Body of pancreas (tissue), 4 donors: ENCODE data around the gene UNC80. TPM values are rescaled to one million over a fixed set of nuclear protein-coding genes. Genes with fewer than 3 reads are reported as not detected.

Source experiments
- ATAC-seq: fragments of 150-250 bp; one replicate; pipeline ENCODE4 v1.9.1; 2016
- DNase-seq, 4 donors: peaks; one replicate each; pipeline ENCODE4 v3.0.0-alpha.2; 2019
- H3K27ac ChIP-seq, 4 donors: fragments of 200-600 bp; sonication (generic); 1 replicate in 3 of 4; 2 replicates in 1 of 4; pipeline versions ENCODE4 v1.5.1 to v1.6.1; 2016 to 2019; ENCODE audit warnings: mild to moderate bottlenecking in 1 of 4, mixed read lengths in 1 of 4, moderate library complexity in 1 of 4
- H3K27me3 ChIP-seq, 2 donors: fragments of 200-600 bp; sonication (generic); one replicate each; pipeline ENCODE4 v1.6.0; 2016; ENCODE audit warnings: mild to moderate bottlenecking in 1 of 2
- H3K36me3 ChIP-seq, 2 donors: fragments of 200-600 bp; sonication (generic); replicated peaks in 1 of 2; 2 replicates each; pipeline ENCODE4 v1.5.1; 2016; ENCODE audit warnings: low read depth in 2 of 2; ENCODE audit not compliant: insufficient read depth in 1 of 2
- H3K4me1 ChIP-seq: fragments of 200-600 bp; sonication (generic); one replicate; pipeline ENCODE4 v1.6.0; 2016
- H3K4me3 ChIP-seq, 2 donors: fragments of 200-600 bp; sonication (generic); 1 replicate in 1 of 2; 2 replicates in 1 of 2; pipeline ENCODE4 v1.5.1; 2016 to 2019
- H3K9me3 ChIP-seq, 3 donors: fragments of 200-600 bp; sonication (generic); 1 replicate in 2 of 3; 2 replicates in 1 of 3; pipeline ENCODE4 v1.5.1; 2016
- CTCF ChIP-seq, 7 experiments: fragments of 450-650 bp in 4 of 7; fragments of 200-600 bp in 3 of 7; sonication (generic) in 3 of 7; IDR thresholded peaks; one replicate each; pipeline ENCODE4 v1.5.1; 2016 to 2019; ENCODE audit warnings: antibody characterized with exemption in 7 of 7
- POLR2A ChIP-seq, 3 donors: fragments of 450-650 bp; IDR thresholded peaks; one replicate each; pipeline ENCODE4 v1.6.1; 2016; ENCODE audit warnings: antibody characterized with exemption in 3 of 3, mild to moderate bottlenecking in 2 of 3
- WGBS, 2 donors: methylation state at CpG; one replicate each; pipeline ENCODE4 v1.1.5; 2017; 5-methylcytosine and 5-hydroxymethylcytosine counted together
- intact Hi-C: fragments of 100-400 bp; cut with DNase I; formaldehyde crosslinking; loops from one replicate; pipeline ENCODE4 v1.15.1; 2023
- total RNA-seq, 2 donors: library from RNA; depleted of rRNA; stranded (reverse); fragments of >200 nt; gene quantifications; one replicate each; pipeline ENCODE4 v1.1.0, GENCODE V29; 2016

Gene UNC80
- total RNA-seq, 2 donors from 2014 or later, result 1.8 to 4.0 TPM

- no peaks in the 10 kb centered on the region for H3K27me3 ChIP-seq
- H3K9me3 ChIP-seq, result no peaks in the 10 kb centered on the region
- TF ChIP-seq POLR2A (IDR thresholded peaks at IDR 0.05) (no peak), CTCF (IDR thresholded peaks at IDR 0.05) (no peak)
- DNase-seq (no peak), ATAC-seq (no peak)
- H3K27ac ChIP-seq, result no peak overlapping the region
- no peak overlapping the region for H3K4me3 ChIP-seq
- WGBS, 2 donors, result 26 to 45% methylated on average over 1 of the region's 1 CpG
- no peaks in the 10 kb centered on the region for H3K36me3 ChIP-seq
- intact Hi-C loops, result no loop called here
- no peaks in the 10 kb centered on the region for H3K4me1 ChIP-seq
These were observed 33.7 kb downstream of the UNC80 start for GRCh38 chr2:209805351-209805750.

GRCh38 chr2:209806318-209806717 lies 34.7 kb downstream of the UNC80 start:
- intact Hi-C loops, result no loop called here
- TF ChIP-seq CTCF (IDR thresholded peaks at IDR 0.05), result no peak
- TF ChIP-seq POLR2A (IDR thresholded peaks at IDR 0.05), result no peak
- no peaks in the 10 kb centered on the region for H3K36me3 ChIP-seq

GRCh38 chr2:209808521-209808920 lies 36.9 kb downstream of the UNC80 start:
- TF ChIP-seq CTCF (IDR thresholded peaks at IDR 0.05) (no peak), POLR2A (IDR thresholded peaks at IDR 0.05) (no peak)
- Histone ChIP-seq H3K36me3 (no peaks in the 10 kb centered on the region), H3K9me3 (no peaks in the 10 kb centered on the region), H3K4me1 (no peaks in the 10 kb centered on the region), H3K27ac (no peak overlapping the region), H3K4me3 (no peak overlapping the region), H3K27me3 (no peaks in the 10 kb centered on the region)
- ATAC-seq, result no peak
- DNase-seq, result no peak
- 94 to 97% methylated on average over 24 of the region's 24 CpGs for WGBS, 2 donors
- intact Hi-C loops, result no loop called here

More at GRCh38 chr2:209806318-209806717, 34.7 kb downstream of the UNC80 start:
- no peak overlapping the region for H3K4me3 ChIP-seq
- no peak for ATAC-seq
- no peaks in the 10 kb centered on the region for H3K27me3 ChIP-seq
- 64 to 65% methylated on average over 3 of the region's 3 CpGs for WGBS, 2 donors
- no peak for DNase-seq
- no peaks in the 10 kb centered on the region for H3K9me3 ChIP-seq
- H3K4me1 ChIP-seq, result no peaks in the 10 kb centered on the region
- no peak overlapping the region for H3K27ac ChIP-seq

GRCh38 chr2:209809256-209809655 lies 37.6 kb downstream of the UNC80 start:
- no peaks in the 10 kb centered on the region for H3K27me3 ChIP-seq
- DNase-seq (no peak), ATAC-seq (no peak)
- H3K4me3 ChIP-seq, result no peak overlapping the region
- H3K36me3 ChIP-seq, result no peaks in the 10 kb centered on the region
- 92 to 95% methylated on average over 11 to 20 of the region's 20 CpGs for WGBS, 2 donors
- no peaks in the 10 kb centered on the region for H3K4me1 ChIP-seq
- intact Hi-C loops, result no loop called here
- TF ChIP-seq CTCF (IDR thresholded peaks at IDR 0.05) (no peak), POLR2A (IDR thresholded peaks at IDR 0.05) (no peak)
- H3K9me3 ChIP-seq, result no peaks in the 10 kb centered on the region
- H3K27ac ChIP-seq, result no peak overlapping the region

DNA sequence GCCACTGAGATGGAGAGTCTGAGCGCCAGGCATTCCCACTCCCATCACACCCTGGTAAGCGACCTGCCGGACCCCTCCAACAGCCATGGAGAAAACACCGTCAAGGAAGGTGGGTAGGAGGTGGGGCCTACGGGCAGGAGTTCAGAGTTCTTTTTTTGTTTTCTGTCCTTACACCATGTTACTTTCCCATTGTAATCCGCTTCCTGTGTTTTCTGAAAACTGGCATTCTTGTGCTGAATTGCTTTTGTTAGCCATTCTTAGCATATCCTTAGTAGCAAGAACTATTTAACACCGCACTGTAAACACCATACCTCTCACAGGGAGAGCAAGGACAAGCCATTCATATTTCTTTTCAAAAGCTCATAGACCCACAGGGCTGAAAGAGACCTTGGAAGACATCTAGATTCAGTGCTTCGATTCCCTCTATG lies 46.2 kb downstream of the UNC80 start:
- ATAC-seq, result no peak
- Histone ChIP-seq H3K9me3 (no peaks in the 10 kb centered on the region), H3K27me3 (no peaks in the 10 kb centered on the region), H3K27ac (no peak overlapping the region), H3K36me3 (no peaks in the 10 kb centered on the region), H3K4me1 (peaks cover 6% of the 10 kb centered on the region), H3K4me3 (no peak overlapping the region)
- intact Hi-C loops, result no loop called here
- 70 to 72% methylated on average over 8 of the region's 8 CpGs for WGBS, 2 donors
- no peak for TF ChIP-seq CTCF (IDR thresholded peaks at IDR 0.05)
- no peak for TF ChIP-seq POLR2A (IDR thresholded peaks at IDR 0.05)
- no peak for DNase-seq
